Naive thymus-derived CD4-positive, alpha-beta T cell (primary cell): ENCODE data around the gene SPON2. TPM values are rescaled to one million over a fixed set of nuclear protein-coding genes. Genes with fewer than 3 reads are reported as not detected.

Source experiments
- ATAC-seq: fragments of 150-1000 bp; cut with Tn5 transposase; 2 replicates; pipeline ENCODE4 v1.10.0; 2021; ENCODE audit warnings: mild to moderate bottlenecking, moderate library complexity
- CTCF ChIA-PET: fragments of 350-600 bp; sonication (Branson Sonifier 250); formaldehyde crosslinking; loops from one replicate; lab custom pipeline; 2021; ENCODE audit warnings: antibody characterized with exemption; lab: Charles Lee
- POLR2A ChIA-PET: fragments of 350-600 bp; sonication (Branson Sonifier 250); formaldehyde crosslinking; loops from one replicate; lab custom pipeline; 2021; ENCODE audit warnings: antibody characterized with exemption, inconsistent platforms; lab: Charles Lee
- DNase-seq, 9 donors: peaks; one replicate each; pipeline versions ENCODE4 v3.0.0 to v3.0.0-alpha.2; 2020 to 2022; ENCODE audit warnings: mixed read lengths in 1 of 9
- H3K27ac ChIP-seq: one replicate; pipeline ENCODE4 v1.7.0; 2013; ENCODE audit warnings: mild to moderate bottlenecking, low read depth, low read length, moderate library complexity
- H3K27me3 ChIP-seq, 2 donors: one replicate each; pipeline ENCODE4 v1.7.0; 2013; ENCODE audit warnings: low read length in 2 of 2, mild to moderate bottlenecking in 2 of 2, moderate library complexity in 2 of 2; ENCODE audit not compliant: control insufficient read depth in 2 of 2, insufficient read depth in 2 of 2
- H3K36me3 ChIP-seq, 3 experiments: 1 replicate in 2 of 3; 2 replicates in 1 of 3; pipeline ENCODE4 v1.7.0; 2013; ENCODE audit warnings: low read length in 3 of 3, mild to moderate bottlenecking in 3 of 3, moderate library complexity in 1 of 3; ENCODE audit not compliant: insufficient read depth in 3 of 3, control insufficient read depth in 2 of 3
- H3K4me1 ChIP-seq, 2 donors: one replicate each; pipeline ENCODE4 v1.7.0; 2013; ENCODE audit warnings: low read length in 2 of 2, mild to moderate bottlenecking in 2 of 2, moderate library complexity in 1 of 2; ENCODE audit not compliant: control insufficient read depth in 2 of 2, insufficient read depth in 2 of 2
- H3K4me3 ChIP-seq: 2 replicates; pipeline ENCODE4 v1.7.0; 2013; ENCODE audit warnings: mild to moderate bottlenecking, low read length
- H3K9me3 ChIP-seq, 3 experiments: 1 replicate in 2 of 3; 2 replicates in 1 of 3; pipeline ENCODE4 v1.7.0; 2013; ENCODE audit warnings: low read length in 3 of 3; ENCODE audit not compliant: control insufficient read depth in 2 of 3
- H3K27ac Mint-ChIP-seq, 9 donors: one replicate each; pipeline ENCODE4 v1.8.0; 2020 to 2022; ENCODE audit warnings: mixed read lengths in 9 of 9, mild to moderate bottlenecking in 8 of 9, moderate library complexity in 5 of 9, inconsistent platforms in 2 of 9
- H3K27me3 Mint-ChIP-seq, 5 donors: one replicate each; pipeline ENCODE4 v1.8.0; 2021 to 2022; ENCODE audit warnings: mixed read lengths in 5 of 5, mild to moderate bottlenecking in 1 of 5
- H3K36me3 Mint-ChIP-seq, 5 donors: one replicate each; pipeline ENCODE4 v1.8.0; 2020 to 2022; ENCODE audit warnings: mixed read lengths in 5 of 5, mild to moderate bottlenecking in 3 of 5, inconsistent platforms in 1 of 5
- H3K4me1 Mint-ChIP-seq, 7 donors: one replicate each; pipeline ENCODE4 v1.8.0; 2020 to 2022; ENCODE audit warnings: mixed read lengths in 7 of 7, mild to moderate bottlenecking in 3 of 7, inconsistent platforms in 1 of 7
- H3K4me3 Mint-ChIP-seq, 10 donors: one replicate each; pipeline ENCODE4 v1.8.0; 2020 to 2022; ENCODE audit warnings: mild to moderate bottlenecking in 10 of 10, mixed read lengths in 10 of 10, moderate library complexity in 6 of 10, inconsistent platforms in 2 of 10
- H3K9me3 Mint-ChIP-seq, 11 donors: one replicate each; pipeline ENCODE4 v1.8.0; 2020 to 2022; ENCODE audit warnings: mixed read lengths in 11 of 11, mild to moderate bottlenecking in 4 of 11, inconsistent platforms in 1 of 11, moderate library complexity in 1 of 11
- intact Hi-C, 2 donors: fragments of 100-400 bp; cut with micrococcal nuclease; formaldehyde crosslinking; loops; one replicate each; pipeline ENCODE4 v1.15.1; 2023
- polyA plus RNA-seq, 2 donors: library from polyadenylated mRNA; unstranded; fragments of 300-500 nt; fragmentation: Illumina TruSeq; gene quantifications; one replicate each; pipeline ENCODE4 v1.2.3, GENCODE V29; 2021
- total RNA-seq, 6 experiments: library from RNA in 5 of 6; stranded (reverse) in 5 of 6; gene quantifications; 1 replicate in 5 of 6; 2 replicates in 1 of 6; pipeline ENCODE4 v1.2.3 and lab custom pipeline; 2021 to 2026

SPON2 gene
- total and polyA plus RNA-seq, 7 experiments from 2014 or later, result 2.8 to 79.1 (median 6.5) TPM

- Mint-ChIP-seq H3K4me3 (no peak overlapping the region), H3K36me3 (peaks cover 0 to 6% (median 0%) of the 10 kb centered on the region in 5 donors), H3K9me3 (peaks cover 0 to 4% (median 0%) of the 10 kb centered on the region in 11 donors), H3K4me1 (peaks cover 7 to 28% (median 22%) of the 10 kb centered on the region in 7 donors), H3K27me3 (peaks cover 6 to 41% (median 7%) of the 10 kb centered on the region in 5 donors), H3K27ac (no peak overlapping the region)
- CTCF ChIA-PET, result no interaction called here
- DNase-seq, result no peak
- no peak for ATAC-seq
- intact Hi-C loops, result no loop called here
- peaks cover 0 to 13% of the 10 kb centered on the region in 2 donors for H3K4me1 ChIP-seq
- H3K9me3 ChIP-seq, result no peaks in the 10 kb centered on the region
- POLR2A ChIA-PET, result no interaction called here
- H3K27me3 ChIP-seq, result no peaks in the 10 kb centered on the region
- no peaks in the 10 kb centered on the region for H3K36me3 ChIP-seq
- no peak overlapping the region for H3K27ac ChIP-seq
- H3K4me3 ChIP-seq, result no peak overlapping the region
Measured at GRCh38 chr4:1139860-1140259, 32.5 kb downstream of the SPON2 start.

- DNase-seq, result peak in 1 of 9 donors; percentile 3
- no peak overlapping the region for H3K27ac ChIP-seq
- ChIA-PET CTCF (interaction anchor here (2.2 kb wide), 1 partner anchor 129 kb away, joined by 7 read pairs; no protein-coding TSS in a partner anchor), POLR2A (interaction anchor here (1.1 to 1.4 kb wide), 3 partner anchors 109 to 185 kb away, joined by 3 to 4 read pairs (median 4); partner anchors contain the start of gene CTBP1)
- intact Hi-C loops, result no loop called here
- peak overlapping the region; percentile 41 for H3K4me3 ChIP-seq
- H3K27me3 ChIP-seq, result no peaks in the 10 kb centered on the region
- Mint-ChIP-seq H3K36me3 (peaks cover 0 to 6% (median 0%) of the 10 kb centered on the region in 5 donors), H3K9me3 (peaks cover 0 to 4% (median 0%) of the 10 kb centered on the region in 11 donors), H3K4me3 (peak overlapping the region; percentile 42 to 88 (median 80)), H3K27ac (peak overlapping the region in 5 of 9 donors; percentile 7 to 67 (median 43)), H3K27me3 (peaks cover 0 to 36% (median 0%) of the 10 kb centered on the region in 5 donors), H3K4me1 (peaks cover 7 to 29% (median 22%) of the 10 kb centered on the region in 7 donors)
- H3K4me1 ChIP-seq, result peaks cover 0 to 13% of the 10 kb centered on the region in 2 donors
- H3K9me3 ChIP-seq, result no peaks in the 10 kb centered on the region
- ATAC-seq, result peak; percentile 60
- H3K36me3 ChIP-seq, result no peaks in the 10 kb centered on the region
Measured at GRCh38 chr4:1137850-1138249, 34.5 kb downstream of the SPON2 start.

GRCh38 chr4:1137063-1137776 is 35.2 kb downstream of the SPON2 start:
- ChIA-PET CTCF (interaction anchor here (0.5 to 2.2 kb wide), 4 partner anchors 32 to 1456 kb away, joined by 3 to 7 read pairs (median 4); no protein-coding TSS in a partner anchor), POLR2A (interaction anchor here (0.6 to 1.4 kb wide), 5 partner anchors 110 to 498 kb away, joined by 3 to 4 read pairs (median 4); partner anchors contain the start of gene CTBP1)
- Histone ChIP-seq H3K9me3 (no peaks in the 10 kb centered on the region), H3K4me1 (peaks cover 0 to 13% of the 10 kb centered on the region in 2 donors), H3K27ac (peak overlapping the region; percentile 41), H3K36me3 (no peaks in the 10 kb centered on the region), H3K27me3 (no peaks in the 10 kb centered on the region), H3K4me3 (peak overlapping the region; percentile 41)
- peaks cover 0 to 6% (median 0%) of the 10 kb centered on the region in 5 donors for H3K36me3 Mint-ChIP-seq
- DNase-seq (peak in 4 of 9 donors; percentile 14 to 33 (median 24)), ATAC-seq (peak; percentile 31)
- peaks cover 7 to 29% (median 21%) of the 10 kb centered on the region in 7 donors for H3K4me1 Mint-ChIP-seq
- H3K9me3 Mint-ChIP-seq, result peaks cover 0 to 4% (median 0%) of the 10 kb centered on the region in 11 donors
- intact Hi-C loops, result no loop called here
- peak overlapping the region in 8 of 9 donors; percentile 7 to 73 (median 53) for H3K27ac Mint-ChIP-seq
- H3K27me3 Mint-ChIP-seq, result peaks cover 0 to 30% (median 0%) of the 10 kb centered on the region in 5 donors
- H3K4me3 Mint-ChIP-seq, result peak overlapping the region; percentile 42 to 88 (median 80)

- ATAC-seq, result peak; percentile 24
- H3K4me3 ChIP-seq, result no peak overlapping the region
- ChIA-PET CTCF (interaction anchor here (2.2 kb wide), 1 partner anchor 131 kb away, joined by 7 read pairs; no protein-coding TSS in a partner anchor), POLR2A (interaction anchor here (0.6 kb wide), 1 partner anchor 196 kb away, joined by 3 read pairs; no protein-coding TSS in a partner anchor)
- Mint-ChIP-seq H3K9me3 (peaks cover 0 to 4% (median 0%) of the 10 kb centered on the region in 11 donors), H3K27me3 (peaks cover 0 to 20% (median 0%) of the 10 kb centered on the region in 5 donors), H3K27ac (peak overlapping the region in 7 of 9 donors; percentile 2 to 90 (median 63)), H3K4me1 (peaks cover 7 to 29% (median 21%) of the 10 kb centered on the region in 7 donors), H3K36me3 (peaks cover 0 to 6% (median 0%) of the 10 kb centered on the region in 5 donors), H3K4me3 (peak overlapping the region in 9 of 10 donors; percentile 36 to 85 (median 56))
- H3K4me1 ChIP-seq, result peaks cover 0 to 13% of the 10 kb centered on the region in 2 donors
- H3K36me3 ChIP-seq, result no peaks in the 10 kb centered on the region
- intact Hi-C loops, result no loop called here
- H3K27ac ChIP-seq, result no peak overlapping the region
- H3K27me3 ChIP-seq, result no peaks in the 10 kb centered on the region
- peak in 3 of 9 donors; percentile 18 to 50 (median 38) for DNase-seq
- H3K9me3 ChIP-seq, result no peaks in the 10 kb centered on the region
Measured at GRCh38 chr4:1136048-1136447, 36.3 kb downstream of the SPON2 start.

- H3K36me3 Mint-ChIP-seq, result peaks cover 0 to 3% (median 0%) of the 10 kb centered on the region in 5 donors
- Histone ChIP-seq H3K4me3 (no peak overlapping the region), H3K9me3 (no peaks in the 10 kb centered on the region), H3K27ac (no peak overlapping the region), H3K27me3 (no peaks in the 10 kb centered on the region), H3K4me1 (peaks cover 0 to 13% of the 10 kb centered on the region in 2 donors), H3K36me3 (no peaks in the 10 kb centered on the region)
- ATAC-seq (no peak), DNase-seq (no peak)
- ChIA-PET POLR2A (interaction anchor here (0.9 kb wide), 1 partner anchor 131 kb away, joined by 3 read pairs; no protein-coding TSS in a partner anchor), CTCF (interaction anchor here (4.0 kb wide), 1 partner anchor 133 kb away, joined by 34 read pairs; no protein-coding TSS in a partner anchor)
- intact Hi-C loops, result loop anchor here in 1 of 2 donors (5.0 kb wide), 1 partner anchor 69 kb away; no protein-coding TSS in a partner anchor
- H3K4me1 Mint-ChIP-seq, result peaks cover 7 to 34% (median 25%) of the 10 kb centered on the region in 7 donors
- no peak overlapping the region for H3K27ac Mint-ChIP-seq
- H3K4me3 Mint-ChIP-seq, result no peak overlapping the region
- peaks cover 0 to 14% (median 0%) of the 10 kb centered on the region in 5 donors for H3K27me3 Mint-ChIP-seq
- peaks cover 0 to 2% (median 0%) of the 10 kb centered on the region in 11 donors for H3K9me3 Mint-ChIP-seq
Measured at GRCh38 chr4:1133033-1133432, 39.4 kb downstream of the SPON2 start.
